Measurements from ENCODE around the gene OMA1.

OMA1 gene

GRCh38 chr1:58469476-58469875, 77.0 kb downstream of the OMA1 start:
- no peak for DNase-seq (ENCODE audit: low read depth)
- H3K4me3 ChIP-seq (ENCODE audit: low read depth, low read length), result no peak overlapping the region

- H3K4me3 ChIP-seq (ENCODE audit: low read depth, low read length), result no peak overlapping the region
- DNase-seq (ENCODE audit: low read depth), result no peak
Measured at GRCh38 chr1:58469016-58469415, 77.5 kb downstream of the OMA1 start.

DNA sequence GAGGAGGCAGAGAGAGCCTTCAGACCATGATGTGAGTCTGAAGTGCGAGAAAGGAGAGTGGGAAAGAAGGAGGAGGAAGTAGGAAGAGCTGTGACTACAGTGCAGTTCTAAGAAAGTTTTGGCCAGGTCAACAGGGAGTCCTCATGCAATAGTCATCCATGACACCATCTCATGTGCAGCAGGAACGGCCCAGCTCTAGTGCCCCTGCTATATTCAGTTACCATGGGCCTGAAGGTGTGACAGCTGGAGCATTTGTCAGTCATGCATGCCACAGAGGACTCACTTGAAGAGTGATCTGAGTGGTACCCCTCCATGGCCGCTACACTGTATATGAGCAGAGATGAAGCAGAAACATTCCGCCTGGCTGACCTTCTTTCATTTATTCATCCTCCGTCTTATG, 77.9 kb downstream of the OMA1 start:
- no peak overlapping the region for H3K4me3 ChIP-seq (ENCODE audit: low read depth, low read length)
- DNase-seq (ENCODE audit: low read depth), result no peak

DNA sequence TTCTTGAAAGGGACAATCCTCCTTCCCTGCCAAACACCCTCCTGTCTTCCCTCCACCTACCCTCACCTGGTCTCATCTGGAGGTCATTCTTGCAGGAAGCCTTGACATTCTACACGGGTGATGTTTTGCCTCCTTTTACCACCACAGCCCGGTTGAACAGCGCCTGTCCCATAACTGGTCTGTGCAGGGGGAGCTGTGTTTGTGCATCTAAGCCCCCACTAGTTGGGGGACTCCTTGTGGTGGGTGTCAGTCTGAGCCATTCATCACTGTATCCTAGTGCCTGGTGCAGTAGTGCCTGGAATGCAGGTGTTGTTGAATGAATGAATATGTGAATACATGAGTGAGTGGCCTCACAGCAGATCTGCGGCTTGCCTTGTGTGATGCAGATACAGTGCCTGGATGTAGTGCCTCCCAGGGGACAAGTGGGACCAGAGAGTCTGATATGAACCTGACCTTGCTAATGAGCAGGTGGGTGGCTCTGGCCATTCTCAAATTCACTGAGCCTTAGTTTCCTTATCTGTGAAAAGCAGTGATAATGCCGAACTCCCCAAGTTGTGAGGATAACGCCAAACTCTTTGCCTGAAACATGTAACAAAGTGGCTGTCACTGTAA, 79.8 kb downstream of the OMA1 start:
- DNase-seq (ENCODE audit: low read depth), result no peak
- H3K4me3 ChIP-seq (ENCODE audit: low read depth, low read length), result no peak overlapping the region

- no peak for DNase-seq (ENCODE audit: low read depth)
Measured at GRCh38 chr1:58465825-58466629, 80.5 kb downstream of the OMA1 start.

DNA sequence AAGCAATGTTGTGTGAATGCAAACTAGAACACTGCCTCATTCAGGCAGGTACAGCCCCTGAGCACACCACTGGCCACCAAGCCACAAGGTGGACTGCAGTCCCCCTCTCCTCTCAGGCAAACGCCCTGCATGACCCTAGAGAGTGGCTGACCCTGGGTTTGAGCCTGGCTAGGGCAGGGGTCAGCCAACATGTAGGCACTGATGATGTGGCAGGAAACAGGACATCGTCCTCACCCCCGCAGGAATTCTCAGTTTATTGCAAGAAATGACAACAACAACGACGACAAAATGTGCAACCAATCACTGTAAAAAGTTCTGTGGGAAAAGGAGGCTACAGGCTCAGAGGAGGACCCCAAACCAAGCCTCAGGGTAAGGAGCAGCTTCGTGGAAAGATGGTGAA, 81.3 kb downstream of the OMA1 start:
- no peak for DNase-seq (ENCODE audit: low read depth)

More at GRCh38 chr1:58465825-58466629, 80.5 kb downstream of the OMA1 start:
- no peak overlapping the region for H3K4me3 ChIP-seq (ENCODE audit: low read depth, low read length)

DNA sequence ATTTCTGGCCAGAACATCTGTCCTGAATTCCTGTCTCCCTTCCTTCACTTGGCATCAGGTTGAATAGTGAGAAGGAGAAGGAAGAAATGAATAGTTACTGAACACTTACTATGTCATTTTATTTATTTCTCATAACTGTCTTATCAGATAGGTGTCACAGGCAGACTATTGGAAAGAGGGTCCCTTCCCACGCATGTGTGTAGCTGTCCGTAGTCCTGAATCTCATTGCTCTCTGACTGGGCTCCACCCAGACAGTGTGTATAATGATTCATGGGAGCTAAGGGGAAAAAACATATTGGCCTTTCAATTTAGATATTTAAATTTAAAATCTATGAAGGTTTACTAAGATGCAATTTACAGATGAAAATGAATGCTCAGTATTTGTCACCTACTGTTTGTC, 86.1 kb downstream of the OMA1 start:
- H3K4me3 ChIP-seq (ENCODE audit: low read depth, low read length), result no peak overlapping the region
- no peak for DNase-seq (ENCODE audit: low read depth)

More for the DNA sequence above, 81.3 kb downstream of the OMA1 start:
- H3K4me3 ChIP-seq (ENCODE audit: low read depth, low read length), result no peak overlapping the region

DNA sequence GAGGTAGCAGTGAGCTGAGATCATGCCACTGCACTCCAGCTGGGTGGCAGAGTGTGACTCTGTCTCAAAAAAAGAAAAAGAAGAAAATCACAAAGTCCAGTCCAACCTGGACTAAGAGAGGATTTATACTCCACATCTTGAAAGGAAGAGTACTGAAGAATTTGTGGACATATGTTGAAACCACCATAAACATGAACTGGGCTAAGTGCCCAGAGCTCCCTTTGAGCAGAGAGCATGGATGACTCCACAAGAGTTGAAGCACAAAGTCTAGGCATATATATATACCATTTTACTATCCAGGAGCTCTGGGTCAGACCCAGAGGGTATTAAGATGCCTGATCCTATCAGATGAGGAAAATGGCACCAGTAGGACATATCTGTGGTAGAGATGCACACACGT, 86.6 kb downstream of the OMA1 start:
- DNase-seq (ENCODE audit: low read depth), result no peak

DNA sequence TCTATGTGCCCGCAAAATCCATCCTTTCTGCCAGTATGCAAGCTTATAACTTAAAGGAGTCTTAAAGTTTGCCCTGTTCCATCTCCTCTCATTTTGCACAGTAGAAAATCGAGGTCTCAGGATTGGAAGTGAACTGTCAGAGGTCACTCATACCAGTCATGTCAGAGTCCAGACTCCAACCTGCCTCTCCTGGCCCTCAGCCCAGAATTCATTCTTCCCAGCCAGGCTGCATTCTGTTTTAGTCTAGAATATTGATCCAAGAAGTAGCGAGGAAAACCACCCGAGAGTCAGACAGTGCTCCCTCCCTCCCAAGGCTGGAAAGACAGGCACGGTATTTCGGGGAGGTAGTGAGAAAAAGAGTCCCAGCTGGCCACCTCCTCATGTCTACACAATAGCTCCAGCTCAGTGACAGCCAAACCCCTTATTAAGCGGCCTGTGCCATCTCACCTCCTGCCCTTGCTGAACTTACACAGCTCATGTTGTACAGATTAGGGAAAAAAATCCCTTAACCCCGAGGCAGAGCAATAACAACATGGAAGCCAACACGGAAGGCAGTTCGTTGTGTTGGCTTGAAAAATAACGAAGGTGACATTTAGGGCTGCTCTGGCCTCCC, 89.4 kb downstream of the OMA1 start:
- H3K4me3 ChIP-seq (ENCODE audit: low read depth, low read length), result no peak overlapping the region
- DNase-seq (ENCODE audit: low read depth), result no peak

More for the DNA sequence above, 86.6 kb downstream of the OMA1 start:
- H3K4me3 ChIP-seq (ENCODE audit: low read depth, low read length), result no peak overlapping the region

GRCh38 chr1:58456470-58456869, 90.1 kb downstream of the OMA1 start:
- DNase-seq (ENCODE audit: low read depth), result peak; percentile 30
- no peak overlapping the region for H3K4me3 ChIP-seq (ENCODE audit: low read depth, low read length)

GRCh38 chr1:58454807-58455206, 91.7 kb downstream of the OMA1 start:
- H3K4me3 ChIP-seq (ENCODE audit: low read depth, low read length), result no peak overlapping the region
- no peak for DNase-seq (ENCODE audit: low read depth)

- H3K4me3 ChIP-seq (ENCODE audit: low read depth, low read length), result no peak overlapping the region
- DNase-seq (ENCODE audit: low read depth), result no peak
Measured at GRCh38 chr1:58454385-58454784, 92.1 kb downstream of the OMA1 start.

- H3K4me3 ChIP-seq (ENCODE audit: low read depth, low read length), result no peak overlapping the region
- no peak for DNase-seq (ENCODE audit: low read depth)
Measured at GRCh38 chr1:58451560-58452191, 94.8 kb downstream of the OMA1 start.

DNA sequence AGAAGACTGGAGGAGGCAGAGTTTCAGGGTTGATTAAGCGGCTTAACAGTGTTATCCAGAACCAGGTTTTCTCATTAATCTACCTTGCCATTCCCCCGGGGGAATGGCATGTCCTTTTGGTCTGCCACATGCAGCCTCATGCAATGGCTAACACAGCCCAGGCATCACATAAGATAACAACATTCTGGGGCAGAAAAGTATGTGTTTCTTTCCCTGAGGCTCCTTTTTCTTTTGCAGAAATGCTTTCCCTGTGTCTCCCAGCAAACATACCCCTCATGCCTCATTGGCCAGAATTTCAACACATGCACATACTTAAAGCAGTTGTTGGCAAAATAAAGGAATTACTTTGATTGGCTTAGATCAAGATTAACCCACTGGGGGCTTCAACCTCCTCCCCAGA, 98.6 kb downstream of the OMA1 start:
- no peak for DNase-seq (ENCODE audit: low read depth)

GRCh38 chr1:58447042-58447441, 99.5 kb downstream of the OMA1 start:
- H3K4me3 ChIP-seq (ENCODE audit: low read depth, low read length), result no peak overlapping the region
- no peak for DNase-seq (ENCODE audit: low read depth)

More for the DNA sequence above, 98.6 kb downstream of the OMA1 start:
- no peak overlapping the region for H3K4me3 ChIP-seq (ENCODE audit: low read depth, low read length)

DNA sequence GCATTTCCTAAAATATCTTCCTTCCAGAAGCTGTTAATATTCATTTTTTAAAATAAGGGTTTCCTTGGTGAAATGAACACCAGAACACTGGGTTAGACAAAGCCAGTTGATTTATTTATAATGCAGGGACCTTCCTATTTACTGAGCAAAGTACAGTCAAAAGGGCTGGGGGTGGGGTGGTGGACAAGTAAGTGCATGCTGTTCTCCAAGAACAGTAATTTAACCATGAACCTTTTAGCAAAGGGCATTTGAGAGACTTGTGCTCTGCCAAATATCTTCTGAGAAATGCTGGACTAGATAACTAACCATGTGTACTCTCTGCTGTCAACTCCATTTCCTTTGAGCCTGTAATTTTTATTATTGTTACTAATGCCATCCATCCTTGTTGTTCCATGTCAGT, 100.2 kb downstream of the OMA1 start:
- no peak for DNase-seq (ENCODE audit: low read depth)
- H3K4me3 ChIP-seq (ENCODE audit: low read depth, low read length), result no peak overlapping the region

DNA sequence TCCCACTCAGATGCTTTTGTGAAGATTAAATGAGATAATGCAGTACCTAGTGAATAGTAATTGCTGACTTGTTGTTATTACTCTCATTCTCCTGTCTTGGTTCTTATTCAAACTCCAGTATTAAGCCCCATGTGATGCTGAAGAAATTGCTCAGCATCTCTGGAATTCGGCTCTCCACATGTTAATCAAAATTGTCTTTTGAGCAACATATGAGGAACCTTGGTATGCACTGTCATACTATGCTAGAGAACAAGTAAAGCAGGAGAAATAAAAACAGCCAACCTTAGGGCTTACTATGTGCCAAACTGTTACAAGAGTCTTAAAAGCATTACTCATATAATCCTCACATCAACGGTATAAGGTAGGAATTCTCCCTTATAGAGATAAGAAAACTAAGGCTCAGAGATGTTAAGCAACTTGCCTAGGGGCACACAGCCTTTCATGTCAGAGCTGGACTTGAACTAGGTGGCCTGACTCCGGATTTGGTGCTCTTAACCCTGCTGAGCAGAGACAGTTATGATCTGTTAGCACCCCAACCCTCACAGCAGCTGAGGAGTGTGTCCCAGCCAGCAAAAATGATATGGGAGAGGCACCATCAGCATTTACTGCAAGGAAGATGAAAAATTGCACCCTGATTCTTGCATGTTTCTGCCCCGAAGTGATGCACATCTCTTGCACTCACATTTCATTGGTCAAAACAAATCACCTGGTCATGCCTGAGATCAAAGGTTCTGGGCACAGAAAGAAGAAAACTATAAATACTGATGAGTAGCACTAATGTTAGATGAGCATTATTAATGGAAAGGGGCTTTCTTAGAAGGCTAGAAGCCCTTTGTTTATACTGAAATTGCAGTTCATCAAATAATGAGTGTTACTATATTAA, 102.3 kb downstream of the OMA1 start:
- no peak overlapping the region for H3K4me3 ChIP-seq (ENCODE audit: low read depth, low read length)
- no peak for DNase-seq (ENCODE audit: low read depth)

GRCh38 chr1:58442114-58442513, 104.4 kb downstream of the OMA1 start:
- H3K4me3 ChIP-seq (ENCODE audit: low read depth, low read length), result no peak overlapping the region
- DNase-seq (ENCODE audit: low read depth), result no peak

GRCh38 chr1:58441699-58442098, 104.8 kb downstream of the OMA1 start:
- DNase-seq (ENCODE audit: low read depth), result no peak
- H3K4me3 ChIP-seq (ENCODE audit: low read depth, low read length), result no peak overlapping the region

Data from skeletal muscle cell (primary cell).